Gastrocnemius medialis (tissue), 4 donors: ENCODE data around the gene GABRG3. TPM values are rescaled to one million over a fixed set of nuclear protein-coding genes. Genes with fewer than 3 reads are reported as not detected.

Experiments used
- ATAC-seq, 2 donors: fragments of 150-250 bp; one replicate each; pipeline ENCODE4 v1.9.1; 2016
- DNase-seq, 2 donors: peaks; one replicate each; pipeline ENCODE4 v3.0.0-alpha.2; 2019
- H3K27ac ChIP-seq, 4 donors: fragments of 200-600 bp; sonication (generic); 1 replicate in 1 of 4; 2 replicates in 3 of 4; pipeline ENCODE4 v1.5.1; 2016 to 2018; ENCODE audit warnings: mild to moderate bottlenecking in 2 of 4, moderate library complexity in 1 of 4
- H3K27me3 ChIP-seq, 3 donors: fragments of 200-600 bp; sonication (generic) in 2 of 3; 1 replicate in 1 of 3; 2 replicates in 2 of 3; pipeline versions ENCODE4 v1.5.1 to v1.6.0; 2016 to 2019; ENCODE audit warnings: mild to moderate bottlenecking in 1 of 3, moderate library complexity in 1 of 3
- H3K36me3 ChIP-seq, 2 donors: fragments of 200-600 bp; sonication (generic) in 1 of 2; one replicate each; pipeline ENCODE4 v1.5.1; 2017 to 2018
- H3K4me1 ChIP-seq, 2 donors: fragments of 200-600 bp; sonication (generic) in 1 of 2; one replicate each; pipeline ENCODE4 v1.5.1; 2016 to 2017; ENCODE audit warnings: mild to moderate bottlenecking in 2 of 2
- H3K4me3 ChIP-seq, 4 donors: fragments of 200-600 bp; sonication (generic) in 3 of 4; 1 replicate in 1 of 4; 2 replicates in 3 of 4; pipeline ENCODE4 v1.5.1; 2016 to 2019; ENCODE audit warnings: mild to moderate bottlenecking in 2 of 4
- H3K9me3 ChIP-seq, 3 donors: fragments of 200-600 bp; sonication (generic) in 2 of 3; 1 replicate in 1 of 3; 2 replicates in 2 of 3; pipeline ENCODE4 v1.5.1; 2016 to 2019
- CTCF ChIP-seq, 5 experiments: fragments of 450-650 bp in 3 of 5; fragments of 200-600 bp in 2 of 5; sonication (generic) in 2 of 5; IDR thresholded peaks in 4 of 5; conservative IDR thresholded peaks in 1 of 5; 1 replicate in 4 of 5; 2 replicates in 1 of 5; pipeline ENCODE4 v1.5.1; 2016 to 2019; ENCODE audit warnings: antibody characterized with exemption in 5 of 5, mild to moderate bottlenecking in 3 of 5, moderate library complexity in 3 of 5
- POLR2A ChIP-seq, 2 donors: fragments of 450-650 bp; IDR thresholded peaks; one replicate each; pipeline ENCODE4 v1.6.1; 2017; ENCODE audit warnings: antibody characterized with exemption in 2 of 2, mild to moderate bottlenecking in 2 of 2, moderate library complexity in 2 of 2
- in situ Hi-C, 4 donors: fragments of 200-750 bp; cut with MboI; loops; one replicate each; pipeline versions ENCODE4 v1.15.0 to v1.8.0; 2017; ENCODE audit warnings: low sequenced_read_pairs in 4 of 4
- intact Hi-C: fragments of 100-400 bp; cut with DNase I; formaldehyde crosslinking; loops from one replicate; pipeline ENCODE4 v1.15.1; 2023; ENCODE audit warnings: low total_unique reads
- total RNA-seq, 4 donors: library from RNA; depleted of rRNA; stranded (reverse); fragments of >200 nt; gene quantifications; one replicate each; pipeline versions ENCODE4 v1.1.0 to v1.2.3, GENCODE V29; 2016

GABRG3 gene
- total RNA-seq, 4 donors from 2014 or later = not detected

DNA sequence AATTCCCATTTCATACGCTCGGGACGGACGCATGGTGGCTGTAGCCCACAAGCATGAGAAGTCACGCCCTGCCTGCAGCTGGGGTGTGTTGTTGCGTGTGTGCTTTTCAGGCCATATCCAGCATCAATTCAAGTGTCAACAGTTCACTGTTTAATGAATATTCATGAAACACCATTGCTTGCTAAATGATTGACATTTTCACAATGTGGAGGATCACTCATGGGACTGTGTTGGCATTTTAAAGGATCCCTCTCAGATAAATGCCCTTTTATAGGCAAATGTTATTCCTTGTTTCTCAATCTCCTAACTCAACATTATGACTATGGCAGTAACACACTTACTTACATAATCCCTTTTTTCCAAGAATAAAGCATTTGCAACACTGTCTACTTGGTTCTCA lies 511.3 kb downstream of the GABRG3 start:
- H3K4me1 ChIP-seq = no peaks in the 10 kb centered on the region
- H3K4me3 ChIP-seq = no peak overlapping the region
- no peaks in the 10 kb centered on the region for H3K9me3 ChIP-seq
- H3K36me3 ChIP-seq = no peaks in the 10 kb centered on the region
- no peak for TF ChIP-seq CTCF (IDR thresholded peaks at IDR 0.05 in 4 of 5, conservative IDR thresholded peaks at IDR 0.05 in 1 of 5)
- no peak for TF ChIP-seq POLR2A (IDR thresholded peaks at IDR 0.05)
- intact Hi-C loops = no loop called here
- ATAC-seq (no peak), DNase-seq (no peak)
- no peak overlapping the region for H3K27ac ChIP-seq
- in situ Hi-C loops = no loop called here
- H3K27me3 ChIP-seq = no peaks in the 10 kb centered on the region

DNA sequence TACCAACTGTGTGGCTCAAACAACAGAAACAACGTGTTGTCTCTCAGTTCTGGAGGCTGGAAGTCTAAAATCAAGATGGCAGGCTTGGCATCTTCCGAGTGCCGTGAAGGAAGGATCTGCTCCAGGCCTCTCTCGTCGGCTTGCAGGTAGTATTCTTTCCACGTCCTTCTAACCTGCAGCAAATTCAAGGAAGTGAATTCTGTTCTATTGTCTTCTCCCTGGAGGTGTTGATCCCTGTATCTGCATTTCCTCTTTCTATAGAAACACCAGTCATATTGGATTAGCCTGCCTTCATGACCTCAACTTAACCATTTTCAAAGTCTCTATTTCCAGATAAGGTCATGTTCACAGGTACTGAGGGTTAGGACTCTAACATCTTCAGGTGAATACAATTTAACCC lies 512.1 kb downstream of the GABRG3 start:
- TF ChIP-seq CTCF (IDR thresholded peaks at IDR 0.05 in 4 of 5, conservative IDR thresholded peaks at IDR 0.05 in 1 of 5) (no peak), POLR2A (IDR thresholded peaks at IDR 0.05) (no peak)
- intact Hi-C loops = no loop called here
- no peak overlapping the region for H3K27ac ChIP-seq
- DNase-seq (no peak), ATAC-seq (no peak)
- no peaks in the 10 kb centered on the region for H3K36me3 ChIP-seq
- in situ Hi-C loops = no loop called here
- no peaks in the 10 kb centered on the region for H3K4me1 ChIP-seq
- H3K4me3 ChIP-seq = no peak overlapping the region
- H3K27me3 ChIP-seq = no peaks in the 10 kb centered on the region
- H3K9me3 ChIP-seq = no peaks in the 10 kb centered on the region

DNA sequence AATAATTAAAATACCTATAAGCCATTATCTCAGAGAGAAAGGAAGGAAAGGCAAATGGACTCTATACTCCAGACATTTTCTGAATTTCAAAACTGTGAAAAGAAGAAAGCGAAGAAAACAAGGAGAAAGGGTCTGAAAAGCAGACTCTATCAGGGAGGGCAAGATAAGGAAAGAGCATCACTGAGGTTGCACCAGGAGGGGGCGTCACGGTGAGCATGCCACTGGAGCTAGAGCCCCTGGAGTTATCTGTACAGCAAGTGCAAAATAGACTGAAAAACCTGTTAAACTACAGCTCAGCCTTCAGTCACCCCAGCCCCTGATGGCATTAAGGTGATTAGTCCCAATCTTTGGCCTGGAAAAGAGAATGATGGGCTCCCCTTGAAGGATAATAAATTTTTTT lies 514.3 kb downstream of the GABRG3 start:
- H3K27me3 ChIP-seq = no peaks in the 10 kb centered on the region
- intact Hi-C loops = no loop called here
- no peaks in the 10 kb centered on the region for H3K36me3 ChIP-seq
- no peaks in the 10 kb centered on the region for H3K4me1 ChIP-seq
- H3K4me3 ChIP-seq = no peak overlapping the region
- in situ Hi-C loops = no loop called here
- DNase-seq (no peak), ATAC-seq (no peak)
- H3K9me3 ChIP-seq = no peaks in the 10 kb centered on the region
- H3K27ac ChIP-seq = no peak overlapping the region
- TF ChIP-seq POLR2A (IDR thresholded peaks at IDR 0.05) (no peak), CTCF (IDR thresholded peaks at IDR 0.05 in 4 of 5, conservative IDR thresholded peaks at IDR 0.05 in 1 of 5) (no peak)

DNA sequence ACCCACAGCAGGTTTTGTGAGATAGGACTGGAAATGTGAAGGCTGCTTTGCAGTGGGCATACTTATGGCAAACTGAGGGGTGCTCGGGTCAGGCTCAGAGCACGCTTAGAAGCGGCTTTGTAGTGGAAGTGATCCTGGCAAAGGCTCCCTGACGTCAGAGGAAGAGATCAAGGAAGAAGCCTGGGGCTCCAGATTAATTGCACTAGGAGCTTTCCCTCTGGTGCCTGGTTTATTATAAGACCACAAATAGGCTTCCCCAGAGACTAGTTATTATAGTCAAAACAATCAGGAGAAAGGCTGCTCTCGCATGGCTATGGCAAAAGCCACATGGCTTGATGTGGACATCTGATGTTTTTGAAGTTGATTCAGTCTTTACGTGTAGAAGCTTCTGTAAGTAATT lies 515.1 kb downstream of the GABRG3 start:
- intact Hi-C loops = no loop called here

More for the DNA sequence above, 515.1 kb downstream of the GABRG3 start:
- TF ChIP-seq CTCF (IDR thresholded peaks at IDR 0.05 in 4 of 5, conservative IDR thresholded peaks at IDR 0.05 in 1 of 5) (no peak), POLR2A (IDR thresholded peaks at IDR 0.05) (no peak)
- ATAC-seq (no peak), DNase-seq (no peak)
- no peaks in the 10 kb centered on the region for H3K4me1 ChIP-seq
- H3K27me3 ChIP-seq = no peaks in the 10 kb centered on the region
- H3K4me3 ChIP-seq = no peak overlapping the region
- H3K27ac ChIP-seq = no peak overlapping the region
- H3K9me3 ChIP-seq = no peaks in the 10 kb centered on the region
- no peaks in the 10 kb centered on the region for H3K36me3 ChIP-seq
- in situ Hi-C loops = no loop called here
